ENCODE results near the gene MDGA2. TPM values are rescaled to one million over a fixed set of nuclear protein-coding genes. Genes with fewer than 3 reads are reported as not detected.

Gene MDGA2
- total RNA-seq, 1 experiment from 2014 or later, result not detected

DNA sequence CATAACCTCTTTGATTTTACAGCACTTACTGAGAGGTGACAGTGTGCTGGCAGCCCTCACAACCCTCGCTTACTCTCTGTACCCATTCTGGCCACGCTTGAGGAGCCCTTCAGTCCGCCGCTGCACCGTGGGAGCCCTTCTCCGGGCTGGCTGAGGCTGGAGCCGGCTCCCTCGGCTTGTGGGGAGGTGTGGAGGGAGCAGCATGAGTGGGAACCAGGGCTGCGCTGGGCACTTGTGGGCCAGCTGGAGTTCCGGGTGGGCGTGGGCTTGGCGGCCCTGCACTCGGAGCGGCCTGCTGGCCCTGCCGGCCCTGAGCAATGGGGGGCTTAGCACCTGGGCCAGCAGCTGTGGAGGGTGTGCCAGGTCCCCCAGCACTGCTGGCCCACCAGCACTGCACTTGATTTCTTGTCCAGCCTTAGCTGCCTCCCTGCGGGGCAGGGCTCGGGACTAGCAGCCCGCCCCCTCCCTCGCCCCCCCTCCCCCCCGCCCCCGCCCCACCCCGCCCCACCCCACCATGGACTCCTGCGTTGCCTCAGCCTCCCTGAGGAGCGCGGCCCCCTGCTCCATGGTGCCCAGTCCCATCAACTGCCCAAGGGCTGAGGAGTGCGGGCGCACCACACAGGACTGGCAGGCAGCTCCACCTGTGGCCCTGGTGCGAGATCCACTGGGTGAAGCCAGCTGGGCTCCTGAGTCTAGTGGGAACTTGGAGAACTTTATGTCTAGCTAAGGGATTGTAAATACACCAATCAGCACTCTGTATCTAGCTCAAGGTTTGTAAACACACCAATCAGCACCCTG, 9.9 kb downstream of the MDGA2 start:
- ChIA-PET POLR2A (ENCODE audit: unreplicated experiment) (no interaction called here), CTCF (no interaction called here)
- DNase-seq, result no peak
- no TSS peak for BruUV-seq (replicated peaks)
- H3K27ac ChIP-seq, result no peak overlapping the region
- no peak overlapping the region for H3K4me3 ChIP-seq
- H3K79me2 ChIP-seq (ENCODE audit: low read depth), result no peaks in the 10 kb centered on the region
- intact Hi-C loops (cut with micrococcal nuclease; ENCODE audit: unreplicated experiment), result no loop called here
- H3K9me3 ChIP-seq (ENCODE audit: insufficient read depth, low read depth), result no peaks in the 10 kb centered on the region
- H3K36me3 ChIP-seq (ENCODE audit: low read depth), result no peaks in the 10 kb centered on the region
- H2AFZ ChIP-seq, result no peak overlapping the region
- no peaks in the 10 kb centered on the region for H3K27me3 ChIP-seq (ENCODE audit: insufficient read depth, low read depth)
- H3K4me1 ChIP-seq (replicated peaks; ENCODE audit: insufficient read depth), result no peaks in the 10 kb centered on the region
- H3F3A ChIP-seq (ENCODE audit: insufficient read depth, low read depth), result no peaks in the 10 kb centered on the region
- no peak for TF ChIP-seq EZH2 (IDR thresholded peaks at IDR 0.05; ENCODE audit: low read depth)
- no peaks in the 10 kb centered on the region for H4K20me1 ChIP-seq (ENCODE audit: insufficient read depth)
- H3K9me2 ChIP-seq (ENCODE audit: insufficient read depth), result no peaks in the 10 kb centered on the region
- no peak overlapping the region for H3K4me2 ChIP-seq

DNA sequence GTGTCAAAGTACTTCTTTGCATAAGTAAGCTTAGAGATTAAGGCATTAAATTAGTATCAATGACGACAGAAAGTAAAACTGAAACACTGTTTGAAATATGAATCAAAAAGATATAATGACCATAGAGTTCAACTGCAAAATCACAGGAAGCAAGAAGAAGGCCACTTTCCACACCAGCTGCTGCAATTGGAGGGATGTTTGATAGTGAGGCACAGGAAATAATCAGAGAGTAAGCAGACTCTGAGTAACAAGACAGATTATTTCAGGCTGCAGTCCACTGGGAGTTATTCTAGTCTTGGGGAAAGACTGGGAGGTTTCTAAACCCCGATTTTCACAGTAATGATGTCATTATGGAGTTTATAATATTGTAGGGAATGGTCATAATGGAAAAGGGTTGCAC, 12.9 kb downstream of the MDGA2 start:
- H3K4me2 ChIP-seq, result no peak overlapping the region
- no peak overlapping the region for H2AFZ ChIP-seq
- no peaks in the 10 kb centered on the region for H4K20me1 ChIP-seq (ENCODE audit: insufficient read depth)
- no TSS peak for BruUV-seq (replicated peaks)
- CTCF ChIA-PET, result no interaction called here
- no peaks in the 10 kb centered on the region for H3K79me2 ChIP-seq (ENCODE audit: low read depth)
- TF ChIP-seq, protein P1, sequence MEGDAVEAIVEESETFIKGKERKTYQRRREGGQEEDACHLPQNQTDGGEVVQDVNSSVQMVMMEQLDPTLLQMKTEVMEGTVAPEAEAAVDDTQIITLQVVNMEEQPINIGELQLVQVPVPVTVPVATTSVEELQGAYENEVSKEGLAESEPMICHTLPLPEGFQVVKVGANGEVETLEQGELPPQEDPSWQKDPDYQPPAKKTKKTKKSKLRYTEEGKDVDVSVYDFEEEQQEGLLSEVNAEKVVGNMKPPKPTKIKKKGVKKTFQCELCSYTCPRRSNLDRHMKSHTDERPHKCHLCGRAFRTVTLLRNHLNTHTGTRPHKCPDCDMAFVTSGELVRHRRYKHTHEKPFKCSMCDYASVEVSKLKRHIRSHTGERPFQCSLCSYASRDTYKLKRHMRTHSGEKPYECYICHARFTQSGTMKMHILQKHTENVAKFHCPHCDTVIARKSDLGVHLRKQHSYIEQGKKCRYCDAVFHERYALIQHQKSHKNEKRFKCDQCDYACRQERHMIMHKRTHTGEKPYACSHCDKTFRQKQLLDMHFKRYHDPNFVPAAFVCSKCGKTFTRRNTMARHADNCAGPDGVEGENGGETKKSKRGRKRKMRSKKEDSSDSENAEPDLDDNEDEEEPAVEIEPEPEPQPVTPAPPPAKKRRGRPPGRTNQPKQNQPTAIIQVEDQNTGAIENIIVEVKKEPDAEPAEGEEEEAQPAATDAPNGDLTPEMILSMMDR (conservative IDR thresholded peaks at IDR 0.05), result no peak
- TF ChIP-seq EZH2 (IDR thresholded peaks at IDR 0.05; ENCODE audit: low read depth), result no peak
- intact Hi-C loops (cut with micrococcal nuclease; ENCODE audit: unreplicated experiment), result no loop called here
- H3K4me1 ChIP-seq (replicated peaks; ENCODE audit: insufficient read depth), result no peaks in the 10 kb centered on the region
- no peaks in the 10 kb centered on the region for H3K9me2 ChIP-seq (ENCODE audit: insufficient read depth)
- H3K27me3 ChIP-seq (ENCODE audit: insufficient read depth, low read depth), result no peaks in the 10 kb centered on the region
- no peaks in the 10 kb centered on the region for H3K9me3 ChIP-seq (ENCODE audit: insufficient read depth, low read depth)
- no peaks in the 10 kb centered on the region for H3K36me3 ChIP-seq (ENCODE audit: low read depth)
- DNase-seq, result no peak
- POLR2A ChIA-PET (ENCODE audit: unreplicated experiment), result no interaction called here
- H3K27ac ChIP-seq, result no peak overlapping the region
- no peaks in the 10 kb centered on the region for H3F3A ChIP-seq (ENCODE audit: insufficient read depth, low read depth)
- no peak overlapping the region for H3K4me3 ChIP-seq

DNA sequence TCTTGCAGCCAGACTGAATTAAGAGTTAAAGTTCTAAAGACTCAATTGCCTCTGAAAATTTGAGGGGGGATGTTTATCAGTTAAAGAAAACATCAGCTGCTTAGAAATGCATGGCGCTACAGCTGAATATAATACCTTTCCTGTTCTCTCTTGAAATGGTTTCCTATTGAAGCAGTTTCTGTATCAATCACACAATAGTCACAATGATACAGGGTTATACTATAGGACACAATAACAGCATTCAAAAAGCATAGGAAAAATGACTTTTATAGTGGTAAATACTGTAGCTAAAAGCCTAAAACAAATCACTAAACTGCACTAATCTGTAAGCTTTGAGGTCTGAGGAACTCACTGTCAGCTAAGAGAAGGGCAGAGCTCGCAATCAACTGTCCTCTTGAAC, 15.2 kb downstream of the MDGA2 start:
- H3K27me3 ChIP-seq (ENCODE audit: insufficient read depth, low read depth), result no peaks in the 10 kb centered on the region
- POLR2A ChIA-PET (ENCODE audit: unreplicated experiment), result no interaction called here
- intact Hi-C loops (cut with micrococcal nuclease; ENCODE audit: unreplicated experiment), result no loop called here
- H3K4me1 ChIP-seq (replicated peaks; ENCODE audit: insufficient read depth), result no peaks in the 10 kb centered on the region
- H3F3A ChIP-seq (ENCODE audit: insufficient read depth, low read depth), result no peaks in the 10 kb centered on the region
- H3K27ac ChIP-seq, result no peak overlapping the region
- no peaks in the 10 kb centered on the region for H3K36me3 ChIP-seq (ENCODE audit: low read depth)
- no peak for TF ChIP-seq EZH2 (IDR thresholded peaks at IDR 0.05; ENCODE audit: low read depth)
- TF ChIP-seq, protein P1 (conservative IDR thresholded peaks at IDR 0.05), result no peak
- no peak overlapping the region for H3K4me3 ChIP-seq
- no peaks in the 10 kb centered on the region for H3K9me2 ChIP-seq (ENCODE audit: insufficient read depth)
- H3K4me2 ChIP-seq, result no peak overlapping the region
- no peak overlapping the region for H2AFZ ChIP-seq
- DNase-seq, result no peak
- BruUV-seq (replicated peaks), result no TSS peak
- no peaks in the 10 kb centered on the region for H4K20me1 ChIP-seq (ENCODE audit: insufficient read depth)
- H3K9me3 ChIP-seq (ENCODE audit: insufficient read depth, low read depth), result no peaks in the 10 kb centered on the region
- CTCF ChIA-PET, result no interaction called here
- H3K79me2 ChIP-seq (ENCODE audit: low read depth), result no peaks in the 10 kb centered on the region

DNA sequence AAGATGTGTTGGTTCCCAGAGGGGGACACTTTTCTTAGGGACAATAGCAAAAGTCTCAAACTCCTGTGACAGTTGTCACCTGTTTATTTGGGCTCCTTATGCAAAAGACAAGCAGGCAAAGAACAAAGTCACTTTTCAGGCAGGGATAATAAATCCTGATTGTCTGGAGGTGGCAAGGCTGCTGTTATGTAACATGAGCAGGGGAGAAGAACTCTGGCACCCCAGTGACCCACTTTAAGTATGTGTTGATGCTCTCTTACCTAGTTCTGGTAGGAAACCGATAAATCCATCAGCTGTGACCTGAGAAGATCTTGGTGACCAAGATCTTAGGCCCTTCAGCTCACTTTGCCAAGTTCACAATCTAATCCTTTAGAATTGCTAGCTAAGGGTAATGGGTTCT, 17.4 kb downstream of the MDGA2 start:
- Histone ChIP-seq H4K20me1 (ENCODE audit: insufficient read depth) (no peaks in the 10 kb centered on the region), H2AFZ (no peak overlapping the region), H3K9me3 (ENCODE audit: insufficient read depth, low read depth) (no peaks in the 10 kb centered on the region), H3K4me3 (no peak overlapping the region), H3K4me1 (replicated peaks; ENCODE audit: insufficient read depth) (no peaks in the 10 kb centered on the region), H3K9me2 (ENCODE audit: insufficient read depth) (no peaks in the 10 kb centered on the region), H3K79me2 (ENCODE audit: low read depth) (no peaks in the 10 kb centered on the region), H3F3A (ENCODE audit: insufficient read depth, low read depth) (no peaks in the 10 kb centered on the region), H3K27me3 (ENCODE audit: insufficient read depth, low read depth) (no peaks in the 10 kb centered on the region), H3K27ac (no peak overlapping the region), H3K4me2 (no peak overlapping the region), H3K36me3 (ENCODE audit: low read depth) (no peaks in the 10 kb centered on the region)
- DNase-seq, result no peak
- POLR2A ChIA-PET (ENCODE audit: unreplicated experiment), result no interaction called here
- intact Hi-C loops (cut with micrococcal nuclease; ENCODE audit: unreplicated experiment), result no loop called here
- CTCF ChIA-PET, result interaction anchor here (0.6 kb wide), 1 partner anchor 12 kb away, joined by 9 read pairs; no protein-coding TSS in a partner anchor
- BruUV-seq (replicated peaks), result no TSS peak
- TF ChIP-seq EZH2 (IDR thresholded peaks at IDR 0.05; ENCODE audit: low read depth), result no peak
- TF ChIP-seq, protein P1 (conservative IDR thresholded peaks at IDR 0.05), result no peak
